ENCODE measurements around the gene NOG. TPM values are rescaled to one million over a fixed set of nuclear protein-coding genes. Genes with fewer than 3 reads are reported as not detected.

NOG gene
- total RNA-seq, 6 experiments from 2014 or later = 0.11 to 0.29 TPM; not detected in 4

DNA sequence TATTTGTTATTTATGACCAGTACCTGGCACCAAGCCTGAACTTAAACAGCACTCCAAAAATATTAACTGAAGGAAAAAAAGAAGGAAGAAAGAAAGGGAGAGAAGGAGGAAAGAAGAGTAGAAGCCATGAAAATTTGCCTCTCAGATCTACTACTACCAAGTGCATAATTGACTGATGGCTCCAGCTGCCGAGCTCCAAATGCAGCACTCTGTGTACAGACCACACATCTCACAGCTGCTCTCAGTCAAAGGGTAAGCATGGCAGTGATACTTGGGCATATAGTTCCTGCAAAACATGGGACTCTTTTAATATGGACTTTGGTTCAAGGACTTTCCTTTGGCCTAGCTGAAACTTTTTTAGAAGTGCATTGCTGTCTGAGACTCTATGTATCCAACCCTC is 44.0 kb upstream of the NOG start:
- Histone ChIP-seq H3K36me3 (no peaks in the 10 kb centered on the region), H3K4me1 (no peaks in the 10 kb centered on the region), H3K27me3 (no peaks in the 10 kb centered on the region), H3K27ac (no peak overlapping the region), H3K9me3 (no peaks in the 10 kb centered on the region), H3K4me3 (no peak overlapping the region)
- no peak for ATAC-seq
- DNase-seq = no peak
- intact Hi-C loops (cut with DNase I) = no loop called here
- no CpG with 5 or more reads among the region's 1 CpG for WGBS (ENCODE audit: insufficient coverage, low coverage, low lambda C conversion rate, missing lambda C conversion rate)
- TF ChIP-seq POLR2A (IDR thresholded peaks at IDR 0.05) = no peak
- TF ChIP-seq, protein P1, sequence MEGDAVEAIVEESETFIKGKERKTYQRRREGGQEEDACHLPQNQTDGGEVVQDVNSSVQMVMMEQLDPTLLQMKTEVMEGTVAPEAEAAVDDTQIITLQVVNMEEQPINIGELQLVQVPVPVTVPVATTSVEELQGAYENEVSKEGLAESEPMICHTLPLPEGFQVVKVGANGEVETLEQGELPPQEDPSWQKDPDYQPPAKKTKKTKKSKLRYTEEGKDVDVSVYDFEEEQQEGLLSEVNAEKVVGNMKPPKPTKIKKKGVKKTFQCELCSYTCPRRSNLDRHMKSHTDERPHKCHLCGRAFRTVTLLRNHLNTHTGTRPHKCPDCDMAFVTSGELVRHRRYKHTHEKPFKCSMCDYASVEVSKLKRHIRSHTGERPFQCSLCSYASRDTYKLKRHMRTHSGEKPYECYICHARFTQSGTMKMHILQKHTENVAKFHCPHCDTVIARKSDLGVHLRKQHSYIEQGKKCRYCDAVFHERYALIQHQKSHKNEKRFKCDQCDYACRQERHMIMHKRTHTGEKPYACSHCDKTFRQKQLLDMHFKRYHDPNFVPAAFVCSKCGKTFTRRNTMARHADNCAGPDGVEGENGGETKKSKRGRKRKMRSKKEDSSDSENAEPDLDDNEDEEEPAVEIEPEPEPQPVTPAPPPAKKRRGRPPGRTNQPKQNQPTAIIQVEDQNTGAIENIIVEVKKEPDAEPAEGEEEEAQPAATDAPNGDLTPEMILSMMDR (IDR thresholded peaks at IDR 0.05) = no peak

DNA sequence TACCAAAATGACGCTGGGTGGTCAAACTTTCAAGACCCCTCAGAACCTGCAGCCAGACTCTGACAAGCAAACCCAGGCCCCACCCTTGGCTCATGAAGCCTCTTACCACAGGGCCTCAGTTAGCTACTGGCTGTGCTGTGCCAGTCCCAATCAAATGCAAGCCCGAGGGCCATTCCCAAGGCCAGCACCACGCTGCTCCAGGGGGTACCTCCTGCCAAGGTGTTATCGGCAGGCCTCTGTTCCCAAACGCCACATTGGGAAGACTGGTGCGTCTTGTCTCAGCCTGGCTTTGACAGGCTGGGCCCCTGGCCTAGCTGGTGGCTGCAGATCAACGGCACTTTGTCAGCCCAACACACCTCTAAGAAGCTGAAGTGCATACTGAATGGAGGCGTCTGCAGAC is 35.8 kb upstream of the NOG start:
- Histone ChIP-seq H3K9me3 (no peaks in the 10 kb centered on the region), H3K27ac (no peak overlapping the region), H3K4me1 (no peaks in the 10 kb centered on the region), H3K4me3 (no peak overlapping the region), H3K36me3 (no peaks in the 10 kb centered on the region), H3K27me3 (no peaks in the 10 kb centered on the region)
- TF ChIP-seq, protein P1 (IDR thresholded peaks at IDR 0.05) = no peak
- TF ChIP-seq POLR2A (IDR thresholded peaks at IDR 0.05) = no peak
- ATAC-seq = no peak
- intact Hi-C loops (cut with DNase I) = no loop called here
- DNase-seq = no peak
- no CpG with 5 or more reads among the region's 8 CpGs for WGBS (ENCODE audit: insufficient coverage, low coverage, low lambda C conversion rate, missing lambda C conversion rate)

DNA sequence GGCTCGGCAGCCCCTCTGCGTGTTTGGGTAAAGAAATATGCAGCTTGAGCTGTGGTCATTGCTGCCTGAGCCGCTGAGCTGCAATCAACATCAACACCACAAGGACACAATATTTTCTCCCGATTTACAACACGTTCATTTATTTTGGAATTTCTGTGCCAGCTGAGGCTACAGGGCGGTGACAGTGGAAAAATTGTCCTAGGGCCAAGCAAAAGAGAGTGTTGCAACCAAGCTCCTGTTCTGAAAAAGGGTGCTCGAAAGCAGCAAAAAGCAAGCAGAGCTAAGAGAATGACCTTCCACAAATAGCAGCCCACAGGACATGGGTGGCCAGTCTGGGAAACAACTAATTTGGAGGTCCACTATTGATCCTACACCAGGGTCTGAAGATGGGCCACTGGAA is 35.4 kb upstream of the NOG start:
- ATAC-seq (no peak), DNase-seq (no peak)
- Histone ChIP-seq H3K36me3 (no peaks in the 10 kb centered on the region), H3K9me3 (no peaks in the 10 kb centered on the region), H3K27me3 (no peaks in the 10 kb centered on the region), H3K4me1 (no peaks in the 10 kb centered on the region), H3K27ac (no peak overlapping the region), H3K4me3 (no peak overlapping the region)
- TF ChIP-seq POLR2A (IDR thresholded peaks at IDR 0.05) = no peak
- TF ChIP-seq, protein P1 (IDR thresholded peaks at IDR 0.05) = no peak
- WGBS (ENCODE audit: insufficient coverage, low coverage, low lambda C conversion rate, missing lambda C conversion rate) = 75% methylated on average over 5 of the region's 7 CpGs
- intact Hi-C loops (cut with DNase I) = no loop called here

DNA sequence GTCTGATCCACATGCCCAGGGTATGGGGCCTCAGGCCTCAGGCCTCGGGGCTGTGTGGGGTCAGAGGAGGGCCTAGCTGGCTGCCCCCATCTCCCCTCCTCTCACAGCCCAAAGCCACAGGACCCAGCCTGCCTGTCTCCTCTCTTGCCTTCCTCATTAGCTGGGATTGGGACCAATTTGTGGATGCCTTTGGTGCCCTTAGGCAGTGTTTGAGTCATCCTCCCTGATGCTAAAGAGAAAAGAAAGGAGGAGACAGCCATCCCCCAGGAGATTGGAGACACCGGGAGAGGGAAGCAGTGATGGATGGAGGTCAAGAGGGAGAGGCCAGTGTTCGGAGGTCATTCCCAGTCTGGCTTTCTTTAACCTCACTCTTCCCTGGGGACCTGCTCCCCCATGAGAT is 23.3 kb upstream of the NOG start:
- DNase-seq (no peak), ATAC-seq (no peak)
- Histone ChIP-seq H3K36me3 (no peaks in the 10 kb centered on the region), H3K4me3 (no peak overlapping the region), H3K4me1 (no peaks in the 10 kb centered on the region), H3K27me3 (no peaks in the 10 kb centered on the region), H3K9me3 (no peaks in the 10 kb centered on the region), H3K27ac (no peak overlapping the region)
- intact Hi-C loops (cut with DNase I) = no loop called here
- no peak for TF ChIP-seq POLR2A (IDR thresholded peaks at IDR 0.05)
- TF ChIP-seq, protein P1 (IDR thresholded peaks at IDR 0.05) = no peak
- WGBS (ENCODE audit: insufficient coverage, low coverage, low lambda C conversion rate, missing lambda C conversion rate) = 60% methylated on average over 3 of the region's 3 CpGs

DNA sequence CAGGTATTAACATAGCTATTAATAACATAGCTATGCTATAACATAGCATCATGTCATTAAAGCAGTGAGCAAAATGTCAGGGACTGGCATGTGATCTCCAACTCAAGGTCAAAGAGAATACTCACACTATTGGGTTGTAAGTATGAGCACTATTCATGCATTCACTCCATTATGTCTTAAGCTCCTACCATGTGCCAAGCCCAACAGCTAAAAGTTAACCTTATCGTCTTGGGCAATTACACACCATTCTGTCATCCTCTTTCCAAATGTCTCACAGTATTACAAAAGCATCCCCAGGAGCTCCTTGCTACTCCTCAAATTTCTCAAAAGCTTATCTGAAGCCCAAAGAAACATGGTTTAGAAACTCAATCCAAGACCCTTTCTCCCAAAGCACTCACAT is 22.0 kb upstream of the NOG start:
- H3K27me3 ChIP-seq = no peaks in the 10 kb centered on the region
- intact Hi-C loops (cut with DNase I) = no loop called here
- H3K9me3 ChIP-seq = no peaks in the 10 kb centered on the region
- WGBS (ENCODE audit: insufficient coverage, low coverage, low lambda C conversion rate, missing lambda C conversion rate) = 70% methylated on average over 1 of the region's 1 CpG
- ATAC-seq (no peak), DNase-seq (no peak)
- no peaks in the 10 kb centered on the region for H3K36me3 ChIP-seq
- H3K4me3 ChIP-seq = no peak overlapping the region
- no peak overlapping the region for H3K27ac ChIP-seq
- H3K4me1 ChIP-seq = no peaks in the 10 kb centered on the region
- TF ChIP-seq, protein P1 (IDR thresholded peaks at IDR 0.05) = no peak
- TF ChIP-seq POLR2A (IDR thresholded peaks at IDR 0.05) = no peak
